NCI-H1105 treated with DMSO at 0.1 percent for 48 hours (cell line): ENCODE results near the gene TOP1.
A peak's percentile ranks its signal among the peaks of the same experiment; 100 is the strongest.
"Not testable (repeated sequence)": the region's sequence is repeated elsewhere in the genome, so short reads cannot be mapped to it uniquely, and the experiment has no call there.

Experiments
- DNase-seq: peaks from one replicate; lab custom pipeline; 2025; lab: John Stamatoyannopoulos, UW

Gene TOP1

DNA sequence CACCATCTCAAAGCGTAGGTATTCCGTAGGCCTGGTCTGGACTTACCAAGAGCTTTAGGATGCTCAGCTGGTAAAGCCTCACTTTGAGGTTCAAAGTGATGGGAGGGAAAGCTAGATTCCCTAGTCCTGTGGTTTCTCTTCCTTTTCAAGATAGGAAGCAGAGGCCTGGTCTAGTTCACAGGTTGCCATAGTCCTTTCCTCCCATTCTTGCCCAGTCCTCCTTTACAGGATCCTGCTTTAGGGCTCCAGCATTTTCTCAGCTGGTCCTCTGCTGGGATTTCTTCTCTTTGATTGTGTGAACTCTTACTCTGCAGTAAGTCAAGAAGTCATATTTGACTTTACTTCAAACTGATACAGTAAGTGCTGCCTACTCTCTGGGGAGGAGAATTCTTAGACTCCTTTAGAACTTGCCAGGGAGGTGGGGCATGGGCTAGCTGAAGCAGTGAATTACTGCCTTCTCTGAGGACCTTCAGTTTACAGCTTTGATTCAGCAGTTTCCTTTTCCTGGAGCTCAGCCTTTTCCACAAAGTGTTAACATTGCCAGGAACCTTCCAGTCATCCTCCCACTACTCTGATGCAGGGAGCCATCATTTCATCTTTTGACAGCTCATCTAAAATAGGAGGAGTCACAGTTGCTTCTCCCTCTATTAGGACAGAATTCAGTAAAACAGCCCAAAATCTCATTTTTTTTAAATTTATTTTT is 65.9 kb downstream of the TOP1 start:
- no peak for DNase-seq

DNA sequence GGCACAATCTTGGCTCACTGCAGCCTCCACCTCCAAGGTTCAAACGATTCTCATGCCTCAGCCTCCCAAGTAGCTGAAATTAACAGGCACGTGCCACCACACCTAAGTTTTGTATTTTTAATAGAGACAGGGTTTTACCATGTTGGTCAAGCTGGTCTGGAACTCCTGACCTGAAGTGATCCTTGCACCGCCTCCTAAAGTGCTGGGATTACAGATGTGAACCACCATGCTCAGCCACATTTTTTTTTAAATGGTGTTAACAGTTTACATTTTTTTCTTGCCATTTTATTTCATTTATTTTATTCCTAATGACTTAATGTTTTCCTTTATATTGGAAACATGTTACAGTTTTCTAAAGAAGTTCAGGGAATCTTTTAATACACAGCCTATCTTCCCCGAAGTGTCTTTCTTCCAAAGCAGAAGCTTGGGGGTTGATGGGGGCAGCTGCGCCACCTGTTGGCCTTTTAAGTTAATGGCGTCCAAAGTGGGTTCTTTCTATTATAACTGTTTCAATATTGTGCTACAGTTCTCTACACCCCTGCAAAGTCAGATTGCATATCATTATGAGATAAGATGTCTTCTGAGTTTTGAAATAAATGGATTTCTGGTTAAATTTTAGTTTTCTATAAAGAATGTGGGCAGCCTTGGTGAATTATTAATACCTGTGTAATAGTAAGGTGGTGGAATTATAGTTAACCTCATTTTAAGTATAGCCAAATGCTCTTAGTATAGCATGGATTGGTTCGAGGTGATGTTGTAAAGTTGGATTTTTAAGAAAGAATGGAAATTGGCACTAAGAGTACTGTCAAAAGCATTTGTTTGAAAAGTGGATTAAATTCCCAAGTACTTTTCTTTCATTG is 66.7 kb downstream of the TOP1 start:
- DNase-seq, result peak; percentile 67

DNA sequence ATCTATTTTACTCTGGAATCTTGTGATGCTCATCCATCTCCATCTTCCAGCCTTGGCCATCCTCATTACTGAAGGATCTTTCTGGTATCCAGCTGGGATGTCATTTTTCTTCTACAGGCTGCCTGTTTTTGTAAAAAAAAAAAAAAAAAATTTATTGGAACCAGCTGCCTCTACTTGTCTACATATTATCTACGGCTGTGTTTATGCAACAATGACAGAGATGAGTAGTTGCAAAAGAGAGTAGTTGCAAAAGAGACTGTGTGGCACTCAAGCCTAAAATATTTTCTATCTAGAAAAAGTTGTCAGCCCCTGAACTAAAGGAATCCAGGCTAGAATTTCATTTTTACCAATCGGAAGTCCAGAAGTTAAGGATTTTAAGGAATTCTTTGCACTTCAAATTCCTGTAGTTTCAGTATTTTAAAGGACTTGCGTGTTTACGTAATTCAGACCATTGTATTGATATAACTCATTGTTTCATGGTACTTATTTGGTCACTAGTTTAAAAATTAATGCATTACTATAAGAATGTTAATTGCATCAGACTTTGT is 70.2 kb downstream of the TOP1 start:
- no peak for DNase-seq

DNA sequence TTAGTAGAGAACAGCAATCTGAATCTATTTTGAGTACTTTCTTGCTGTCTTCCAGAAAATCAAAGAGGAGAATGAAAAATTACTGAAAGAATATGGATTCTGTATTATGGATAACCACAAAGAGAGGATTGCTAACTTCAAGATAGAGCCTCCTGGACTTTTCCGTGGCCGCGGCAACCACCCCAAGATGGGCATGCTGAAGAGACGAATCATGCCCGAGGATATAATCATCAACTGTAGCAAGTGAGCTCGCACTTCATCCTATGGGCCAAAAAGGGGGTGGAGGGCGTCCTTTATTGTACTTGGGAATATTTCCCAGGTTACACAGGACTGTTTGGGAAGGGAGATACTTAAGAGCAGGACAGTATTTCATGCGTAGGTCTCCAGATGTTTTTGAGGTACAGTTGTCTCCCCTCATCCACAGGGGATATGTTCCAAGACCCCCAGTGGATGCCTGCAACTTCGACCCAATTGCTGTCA is 71.4 kb downstream of the TOP1 start:
- no peak for DNase-seq

DNA sequence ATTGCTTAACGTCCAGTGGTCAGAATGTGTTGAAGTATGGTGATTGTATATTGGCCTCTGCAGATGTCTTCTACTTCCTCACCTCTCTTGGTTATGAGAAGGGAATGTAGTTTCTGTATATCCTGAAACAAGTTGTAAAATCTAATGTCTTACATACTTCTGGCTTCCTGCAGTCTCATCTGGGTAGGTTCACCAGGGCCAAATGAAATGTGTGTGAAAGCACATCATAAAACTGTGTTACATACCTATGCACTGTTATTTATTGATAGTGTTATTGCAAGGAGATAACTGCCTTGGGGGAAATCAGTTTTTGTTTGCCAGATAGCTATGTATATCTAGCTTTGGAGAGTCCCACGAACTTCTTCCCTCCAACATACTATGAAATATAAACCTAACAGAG is 73.0 kb downstream of the TOP1 start:
- DNase-seq, result no peak

DNA sequence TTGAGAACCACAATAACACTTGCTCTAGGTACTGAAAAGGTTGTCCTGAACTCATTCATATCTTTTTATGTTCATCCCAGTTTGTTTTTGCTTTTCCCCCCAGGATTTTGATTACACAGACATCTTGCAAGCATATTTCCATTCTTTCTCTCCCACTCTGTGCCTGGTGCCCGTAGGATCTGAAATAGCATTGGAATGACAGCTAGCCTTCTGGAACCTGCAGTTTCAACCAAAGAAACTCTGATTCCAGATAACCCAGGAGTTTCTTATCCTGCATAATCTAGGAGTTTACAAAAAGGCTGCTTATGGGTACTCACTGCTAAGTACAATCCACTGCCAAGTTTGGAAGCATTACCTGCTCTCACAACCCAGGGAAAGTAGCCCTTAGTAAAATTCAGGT is 79.9 kb downstream of the TOP1 start:
- no peak for DNase-seq

DNA sequence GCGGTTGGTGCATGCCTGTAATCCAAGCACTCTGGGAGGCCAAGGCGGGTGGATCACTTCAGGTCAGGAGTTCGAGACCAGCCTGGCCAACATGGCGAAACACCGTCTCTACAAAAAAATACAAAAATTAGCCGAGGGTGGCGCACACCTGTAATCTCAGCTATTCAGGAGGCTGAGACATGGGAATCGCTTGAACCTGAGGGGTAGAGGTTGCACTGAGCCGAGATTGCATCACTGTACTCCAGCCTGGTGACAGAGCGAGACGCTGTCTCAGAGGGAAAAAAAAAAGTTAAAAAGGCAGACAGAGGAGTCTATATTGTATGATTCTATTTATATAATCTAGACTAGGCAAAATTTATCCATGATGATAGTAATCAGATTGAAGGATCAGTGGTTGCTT is 81.4 kb downstream of the TOP1 start:
- DNase-seq, result no peak

DNA sequence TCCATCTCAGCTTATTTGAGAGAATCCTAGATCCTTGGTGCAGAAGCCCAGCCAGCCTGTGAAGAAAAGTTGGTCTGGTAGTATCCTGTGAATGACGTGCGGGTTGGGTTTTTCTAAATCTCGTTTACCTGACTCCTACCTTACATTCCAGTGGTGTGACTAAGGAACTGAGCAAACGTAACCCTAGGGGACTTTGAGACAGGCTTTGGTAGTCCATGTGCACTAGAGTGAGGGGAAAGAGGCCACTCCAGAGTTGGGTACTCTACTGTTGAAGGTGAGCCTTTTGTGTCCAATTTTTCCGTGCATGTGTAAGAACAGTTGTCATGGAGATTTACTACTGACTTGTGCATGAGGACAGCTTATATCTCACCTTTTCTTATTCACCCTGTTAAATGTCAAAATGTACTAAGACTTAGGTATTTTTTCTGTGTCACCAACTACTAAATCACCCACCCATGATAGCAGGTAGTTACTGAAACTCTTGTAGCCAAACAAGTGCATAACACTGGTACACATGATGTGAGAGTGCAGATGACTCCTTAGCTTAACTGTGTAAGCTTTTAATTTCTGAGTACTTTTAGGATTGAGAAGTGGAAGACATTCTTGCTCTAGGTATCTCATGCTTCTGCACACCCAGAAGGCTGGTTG is 82.4 kb downstream of the TOP1 start:
- DNase-seq, result no peak

DNA sequence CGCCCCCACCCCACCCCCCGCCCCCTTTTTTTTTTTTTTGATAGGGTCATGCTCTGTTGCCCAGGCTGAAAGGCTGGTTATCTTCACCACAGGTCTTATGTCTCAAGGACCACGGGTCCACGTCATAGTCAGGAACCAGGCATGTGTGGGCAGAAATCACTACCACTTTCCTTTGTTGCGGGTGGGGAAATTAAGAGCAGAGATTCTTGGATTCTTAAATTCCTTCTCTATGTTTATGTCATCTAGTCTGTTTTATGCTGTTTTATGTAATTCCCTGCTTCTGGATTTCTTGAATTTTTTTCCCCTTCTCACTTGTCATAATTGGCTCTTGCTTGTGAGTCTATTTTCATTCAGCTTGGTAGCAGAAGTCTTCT is 82.9 kb downstream of the TOP1 start:
- no peak for DNase-seq

DNA sequence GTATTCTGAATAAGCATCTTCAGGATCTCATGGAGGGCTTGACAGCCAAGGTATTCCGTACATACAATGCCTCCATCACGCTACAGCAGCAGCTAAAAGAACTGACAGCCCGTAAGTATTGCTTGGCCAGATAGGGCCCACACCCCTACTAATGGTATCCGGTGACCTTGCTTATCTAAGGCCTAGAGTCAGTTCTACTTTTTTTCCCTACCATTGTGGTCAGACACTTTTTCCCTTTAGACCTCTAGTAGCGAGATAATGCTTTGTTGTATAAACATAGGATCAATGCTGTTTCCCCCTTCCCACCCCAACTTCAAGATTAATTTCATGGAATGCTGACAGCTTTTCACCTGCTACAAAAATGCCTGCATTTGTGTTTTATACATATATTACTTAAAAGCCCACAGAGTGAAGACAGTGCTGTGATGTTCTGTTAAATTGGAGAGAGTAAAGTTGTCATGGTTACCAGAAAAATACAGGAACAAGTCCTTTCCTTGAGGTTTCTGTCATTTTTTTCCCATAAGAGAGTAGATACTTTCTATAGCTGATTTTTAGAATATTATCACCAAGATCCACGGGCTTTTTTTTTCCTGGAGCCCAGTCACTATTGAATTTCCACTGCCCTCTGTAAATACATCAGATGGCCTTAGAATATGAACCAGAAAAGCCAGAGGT is 87.8 kb downstream of the TOP1 start:
- no peak for DNase-seq

DNA sequence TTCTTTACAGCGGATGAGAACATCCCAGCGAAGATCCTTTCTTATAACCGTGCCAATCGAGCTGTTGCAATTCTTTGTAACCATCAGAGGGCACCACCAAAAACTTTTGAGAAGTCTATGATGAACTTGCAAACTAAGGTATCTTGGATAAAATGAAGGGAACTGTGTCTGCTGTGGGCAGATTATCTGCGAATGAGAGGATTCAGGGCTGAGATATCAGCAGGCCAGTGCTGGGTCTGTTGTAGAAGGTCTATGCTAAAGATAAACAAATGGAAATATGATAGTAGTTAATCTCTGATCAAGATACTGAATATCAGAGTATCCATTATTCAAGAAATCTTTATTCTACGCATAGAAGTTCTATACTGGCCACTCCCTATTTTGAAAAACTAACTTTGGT is 89.5 kb downstream of the TOP1 start:
- DNase-seq, result not testable (repeated sequence)

DNA sequence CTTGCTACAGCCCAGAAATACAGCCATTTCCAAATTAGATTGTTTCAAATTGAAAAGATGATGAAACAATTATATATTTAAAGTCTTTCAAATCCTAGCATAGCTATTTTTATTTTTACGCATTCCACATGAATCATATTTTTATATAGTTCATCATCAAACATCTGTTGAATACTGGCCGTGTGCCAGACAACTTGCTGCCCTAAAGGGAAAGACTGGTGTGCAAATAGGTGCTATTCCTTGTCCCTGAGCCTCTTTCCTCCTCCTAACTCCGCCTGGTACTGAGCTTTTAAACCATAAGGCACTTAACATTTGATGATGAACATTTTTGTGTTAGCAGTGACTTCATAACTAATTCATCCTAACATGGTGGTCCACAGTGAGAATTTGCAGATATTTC is 90.0 kb downstream of the TOP1 start:
- no peak for DNase-seq

DNA sequence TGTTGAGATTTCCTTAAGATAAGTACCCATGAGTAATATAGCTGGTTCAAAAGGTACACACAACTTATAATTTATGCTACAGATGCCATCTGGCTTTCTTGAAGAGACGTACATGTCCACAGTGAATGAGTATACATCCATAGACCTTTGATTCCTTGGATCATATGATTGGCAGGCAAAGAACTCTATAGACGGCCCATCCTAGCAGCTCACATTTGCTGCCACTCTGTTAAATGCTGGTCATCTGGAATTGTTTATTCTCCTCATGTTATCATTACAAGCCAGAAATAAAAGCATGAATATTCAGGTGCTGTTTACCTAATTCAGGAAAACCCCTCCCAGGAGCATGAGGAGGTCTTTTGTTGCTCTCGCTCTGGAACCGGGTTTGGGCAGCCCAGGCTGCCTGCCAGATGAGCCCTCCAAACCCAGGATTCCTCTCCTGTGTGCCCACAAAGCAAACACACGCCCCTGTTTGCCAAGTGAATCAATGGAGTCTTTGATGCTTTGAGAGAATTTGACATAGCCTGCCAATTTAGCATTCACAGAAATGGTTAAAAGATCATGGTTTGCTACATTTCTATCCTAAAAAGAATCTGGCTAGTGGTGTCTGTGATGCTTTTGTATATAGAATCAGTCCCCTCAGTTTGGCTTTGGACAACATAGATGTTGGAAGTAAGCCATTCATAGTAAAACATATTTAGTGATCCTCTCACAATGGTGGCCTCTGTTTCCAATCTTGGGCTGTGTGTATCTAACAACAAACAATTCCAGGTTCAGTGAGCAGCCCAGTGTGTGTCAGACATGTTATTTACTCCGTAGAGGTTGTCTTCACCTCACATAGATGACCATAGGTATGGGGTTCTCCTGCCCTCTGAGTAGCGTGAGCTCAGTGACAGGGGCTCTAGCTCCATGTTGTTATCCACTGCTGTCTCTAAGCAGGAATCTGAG is 91.3 kb downstream of the TOP1 start:
- peak; percentile 8 for DNase-seq

DNA sequence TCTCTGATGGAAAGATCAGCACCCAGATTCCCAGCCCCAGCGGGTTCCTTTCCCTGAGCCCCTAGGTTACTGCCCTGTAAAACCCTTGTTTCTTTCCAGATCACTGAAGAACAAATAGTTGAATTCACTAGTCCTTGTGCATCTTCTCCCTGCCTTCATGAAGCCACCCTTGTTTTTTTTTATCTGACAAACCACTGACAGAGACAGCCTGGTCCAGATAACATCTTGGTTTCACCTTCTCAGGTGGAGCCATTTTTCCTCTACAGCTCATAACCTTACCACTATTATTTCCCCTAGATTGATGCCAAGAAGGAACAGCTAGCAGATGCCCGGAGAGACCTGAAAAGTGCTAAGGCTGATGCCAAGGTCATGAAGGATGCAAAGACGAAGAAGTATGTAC is 92.8 kb downstream of the TOP1 start:
- no peak for DNase-seq

DNA sequence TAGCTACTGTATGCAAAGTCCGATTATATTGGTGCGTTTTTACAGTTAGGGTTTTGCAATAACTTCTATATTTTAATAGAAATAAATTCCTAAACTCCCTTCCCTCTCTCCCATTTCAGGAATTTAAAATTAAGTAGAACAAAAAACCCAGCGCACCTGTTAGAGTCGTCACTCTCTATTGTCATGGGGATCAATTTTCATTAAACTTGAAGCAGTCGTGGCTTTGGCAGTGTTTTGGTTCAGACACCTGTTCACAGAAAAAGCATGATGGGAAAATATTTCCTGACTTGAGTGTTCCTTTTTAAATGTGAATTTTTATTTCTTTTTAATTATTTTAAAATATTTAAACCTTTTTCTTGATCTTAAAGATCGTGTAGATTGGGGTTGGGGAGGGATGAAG is 95.0 kb downstream of the TOP1 start:
- no peak for DNase-seq

DNA sequence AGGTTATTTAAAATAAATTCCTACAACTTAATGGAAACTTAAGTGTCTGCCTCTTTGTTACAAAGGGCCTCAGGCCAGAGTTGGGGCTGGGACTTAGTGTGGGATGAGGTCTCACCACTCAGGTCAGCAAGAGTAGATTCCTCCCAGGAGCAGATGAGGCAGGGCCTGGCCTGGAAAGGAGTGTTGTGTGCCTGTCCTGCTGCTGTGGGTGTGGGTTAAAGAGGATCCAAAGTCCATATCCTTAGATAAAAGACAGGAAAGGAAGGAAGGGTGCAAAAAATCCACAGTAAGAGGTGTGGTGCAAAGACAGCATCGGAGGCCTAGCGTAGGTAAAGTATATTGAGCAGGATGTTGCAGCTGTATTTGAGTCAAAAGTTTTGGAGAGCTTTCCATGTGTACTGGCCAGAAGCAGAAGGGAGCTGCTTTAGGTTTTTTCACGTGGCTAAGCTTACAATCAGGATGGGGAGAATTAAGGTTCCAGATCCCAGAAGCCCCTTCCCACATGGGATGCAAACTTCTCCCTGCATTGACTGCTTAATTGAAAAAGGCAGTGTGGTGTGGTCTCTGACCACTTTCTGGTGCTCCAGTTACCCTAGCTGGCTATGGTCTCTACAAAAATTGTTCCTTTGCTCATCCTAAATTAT is 96.0 kb downstream of the TOP1 start:
- DNase-seq, result no peak

DNA sequence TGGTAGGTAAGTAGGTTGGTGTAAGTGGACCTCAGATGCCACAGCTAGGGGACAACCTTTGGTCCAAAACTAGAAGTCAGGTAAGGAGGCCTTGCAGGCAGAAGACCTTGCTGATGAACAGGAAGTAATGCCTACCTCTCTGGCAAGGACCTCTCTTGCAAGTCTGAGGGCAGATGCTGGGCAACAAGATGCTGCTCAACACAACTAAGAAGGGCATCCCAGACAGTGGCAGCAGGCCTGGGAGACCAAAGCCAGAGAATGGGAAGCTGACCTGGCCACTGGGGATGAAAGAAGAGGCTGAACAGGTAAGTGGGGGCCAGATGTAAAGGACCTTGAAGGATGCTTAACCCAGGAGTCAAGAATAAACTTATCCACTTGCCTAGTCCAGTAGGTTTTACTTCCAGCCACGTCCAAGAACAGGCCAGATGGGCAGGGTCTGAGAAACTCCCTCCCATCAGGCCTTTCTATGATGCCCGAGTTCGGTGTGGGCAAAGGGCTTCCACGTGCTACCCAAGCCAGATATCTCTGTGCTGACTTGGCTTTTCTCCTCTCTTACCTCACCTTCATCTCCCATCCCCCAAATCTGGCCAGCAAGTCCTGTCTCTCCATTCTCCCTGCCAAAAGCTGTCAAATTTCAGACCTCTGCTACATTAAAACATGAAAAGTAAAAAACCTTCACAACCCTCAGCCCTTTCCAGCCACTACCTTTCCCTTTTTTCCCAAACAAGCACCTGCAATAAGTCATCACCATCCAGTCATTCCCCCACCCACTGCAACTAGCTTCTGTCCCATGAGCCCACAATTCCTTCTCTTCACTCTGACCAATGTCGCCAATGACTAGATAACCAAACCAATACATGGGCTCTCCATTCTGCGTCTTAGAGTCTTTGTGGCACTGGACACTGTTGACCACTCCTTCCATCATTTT is 97.2 kb downstream of the TOP1 start:
- DNase-seq, result no peak

DNA sequence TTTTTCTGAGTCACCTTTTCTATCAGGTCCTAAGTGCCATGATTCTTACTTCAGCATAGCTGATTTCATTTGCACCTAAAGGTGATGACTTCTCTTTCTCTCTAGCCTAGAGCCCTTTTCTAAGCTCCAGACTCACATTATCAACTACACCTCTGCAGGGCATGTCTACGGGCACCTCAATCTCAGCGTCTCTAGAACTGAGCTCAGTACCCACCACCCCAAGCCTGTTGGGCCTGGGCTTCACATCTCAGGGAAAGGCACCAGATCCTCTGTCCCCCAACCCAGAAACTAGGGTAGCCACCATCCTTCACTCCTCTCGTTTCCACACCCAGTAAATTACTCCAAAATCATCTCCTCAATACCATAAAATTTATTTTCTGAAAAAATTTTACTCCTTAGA is 98.1 kb downstream of the TOP1 start:
- DNase-seq, result no peak

DNA sequence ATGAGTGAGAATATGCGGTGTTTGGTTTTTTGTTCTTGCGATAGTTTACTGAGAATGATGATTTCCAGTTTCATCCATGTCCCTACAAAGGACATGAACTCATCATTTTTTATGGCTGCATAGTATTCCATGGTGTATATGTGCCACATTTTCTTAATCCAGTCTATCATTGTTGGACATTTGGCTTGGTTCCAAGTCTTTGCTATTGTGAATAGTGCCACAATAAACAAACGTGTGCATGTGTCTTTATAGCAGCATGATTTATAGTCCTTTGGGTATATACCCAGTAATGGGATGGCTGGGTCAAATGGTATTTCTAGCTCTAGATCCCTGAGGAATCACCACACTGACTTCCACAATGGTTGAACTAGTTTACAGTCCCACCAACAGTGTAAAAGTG is 99.7 kb downstream of the TOP1 start:
- not testable (repeated sequence) for DNase-seq
